Type B pancreatic cell (in vitro differentiated cells): Measurements from ENCODE around the gene LHPP. TPM values are rescaled to one million over a fixed set of nuclear protein-coding genes. Genes with fewer than 3 reads are reported as not detected.

Experiments
- DNase-seq: peaks from one replicate; pipeline ENCODE4 v3.0.0; 2021; ENCODE audit warnings: mixed read lengths; ENCODE audit not compliant: unreplicated experiment; ENCODE audit errors: extremely low spot score
- H3K27ac Mint-ChIP-seq: 2 replicates; pipeline ENCODE4 v1.8.0; 2021; ENCODE audit warnings: mild to moderate bottlenecking, mixed read lengths
- H3K27me3 Mint-ChIP-seq: 2 replicates; pipeline ENCODE4 v1.8.0; 2021; ENCODE audit warnings: mixed read lengths
- H3K36me3 Mint-ChIP-seq: 2 replicates; pipeline ENCODE4 v1.8.0; 2021; ENCODE audit warnings: mixed read lengths
- H3K4me1 Mint-ChIP-seq: one replicate; pipeline ENCODE4 v1.8.0; 2021; ENCODE audit warnings: mixed read lengths; ENCODE audit not compliant: unreplicated experiment
- H3K4me3 Mint-ChIP-seq: 2 replicates; pipeline ENCODE4 v1.8.0; 2021; ENCODE audit warnings: mild to moderate bottlenecking, mixed read lengths
- H3K9me3 Mint-ChIP-seq: 2 replicates; pipeline ENCODE4 v1.8.0; 2021; ENCODE audit warnings: mixed read lengths
- total RNA-seq: library from RNA; stranded (reverse); gene quantifications from 2 replicates; pipeline ENCODE4 v1.2.1, GENCODE V29; 2021; ENCODE audit warnings: low replicate concordance
- TF ChIP-seq, protein P1 (sequence below): fragments of 200-600 bp; sonication (generic); conservative IDR thresholded peaks from 2 replicates; pipeline ENCODE4 v1.5.0; 2021; ENCODE audit warnings: antibody characterized with exemption, mild to moderate bottlenecking

The LHPP gene
- total RNA-seq, 1 donor from 2014 or later, result 12.7 TPM

GRCh38 chr10:124534231-124534798, 72.7 kb downstream of the LHPP start:
- TF ChIP-seq, protein P1, sequence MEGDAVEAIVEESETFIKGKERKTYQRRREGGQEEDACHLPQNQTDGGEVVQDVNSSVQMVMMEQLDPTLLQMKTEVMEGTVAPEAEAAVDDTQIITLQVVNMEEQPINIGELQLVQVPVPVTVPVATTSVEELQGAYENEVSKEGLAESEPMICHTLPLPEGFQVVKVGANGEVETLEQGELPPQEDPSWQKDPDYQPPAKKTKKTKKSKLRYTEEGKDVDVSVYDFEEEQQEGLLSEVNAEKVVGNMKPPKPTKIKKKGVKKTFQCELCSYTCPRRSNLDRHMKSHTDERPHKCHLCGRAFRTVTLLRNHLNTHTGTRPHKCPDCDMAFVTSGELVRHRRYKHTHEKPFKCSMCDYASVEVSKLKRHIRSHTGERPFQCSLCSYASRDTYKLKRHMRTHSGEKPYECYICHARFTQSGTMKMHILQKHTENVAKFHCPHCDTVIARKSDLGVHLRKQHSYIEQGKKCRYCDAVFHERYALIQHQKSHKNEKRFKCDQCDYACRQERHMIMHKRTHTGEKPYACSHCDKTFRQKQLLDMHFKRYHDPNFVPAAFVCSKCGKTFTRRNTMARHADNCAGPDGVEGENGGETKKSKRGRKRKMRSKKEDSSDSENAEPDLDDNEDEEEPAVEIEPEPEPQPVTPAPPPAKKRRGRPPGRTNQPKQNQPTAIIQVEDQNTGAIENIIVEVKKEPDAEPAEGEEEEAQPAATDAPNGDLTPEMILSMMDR, result peak; percentile 53
- Mint-ChIP-seq H3K4me1 (peaks cover 18% of the 10 kb centered on the region), H3K27ac (no peak overlapping the region), H3K9me3 (no peaks in the 10 kb centered on the region), H3K36me3 (no peaks in the 10 kb centered on the region), H3K4me3 (no peak overlapping the region), H3K27me3 (peaks cover 4% of the 10 kb centered on the region)
- no peak for DNase-seq

- Mint-ChIP-seq H3K27ac (no peak overlapping the region), H3K4me3 (no peak overlapping the region), H3K36me3 (no peaks in the 10 kb centered on the region), H3K9me3 (no peaks in the 10 kb centered on the region), H3K27me3 (peaks cover 4% of the 10 kb centered on the region), H3K4me1 (peaks cover 18% of the 10 kb centered on the region)
- no peak for DNase-seq
- TF ChIP-seq, protein P1, result no peak
These were observed 73.4 kb downstream of the LHPP start for GRCh38 chr10:124534826-124535601.

- H3K27me3 Mint-ChIP-seq, result no peaks in the 10 kb centered on the region
- H3K27ac Mint-ChIP-seq, result no peak overlapping the region
- H3K9me3 Mint-ChIP-seq, result no peaks in the 10 kb centered on the region
- H3K36me3 Mint-ChIP-seq, result no peaks in the 10 kb centered on the region
- DNase-seq, result no peak
- H3K4me1 Mint-ChIP-seq, result peaks cover 13% of the 10 kb centered on the region
- TF ChIP-seq, protein P1, result no peak
- no peak overlapping the region for H3K4me3 Mint-ChIP-seq
These were observed 74.3 kb downstream of the LHPP start for GRCh38 chr10:124535731-124536495.

GRCh38 chr10:124536496-124537050, 75.0 kb downstream of the LHPP start:
- no peaks in the 10 kb centered on the region for H3K9me3 Mint-ChIP-seq
- H3K4me1 Mint-ChIP-seq, result peaks cover 8% of the 10 kb centered on the region
- DNase-seq, result no peak
- no peaks in the 10 kb centered on the region for H3K36me3 Mint-ChIP-seq
- H3K4me3 Mint-ChIP-seq, result no peak overlapping the region
- no peak overlapping the region for H3K27ac Mint-ChIP-seq
- H3K27me3 Mint-ChIP-seq, result no peaks in the 10 kb centered on the region
- TF ChIP-seq, protein P1, result peak; percentile 23

- TF ChIP-seq, protein P1, result no peak
These were observed 75.6 kb downstream of the LHPP start for GRCh38 chr10:124537166-124537725.

More at GRCh38 chr10:124537166-124537725, 75.6 kb downstream of the LHPP start:
- no peaks in the 10 kb centered on the region for H3K36me3 Mint-ChIP-seq
- no peaks in the 10 kb centered on the region for H3K27me3 Mint-ChIP-seq
- H3K4me1 Mint-ChIP-seq, result peaks cover 8% of the 10 kb centered on the region
- H3K9me3 Mint-ChIP-seq, result no peaks in the 10 kb centered on the region
- DNase-seq, result no peak
- H3K4me3 Mint-ChIP-seq, result no peak overlapping the region
- H3K27ac Mint-ChIP-seq, result no peak overlapping the region
